ENCODE data around the gene SPON1. TPM values are rescaled to one million over a fixed set of nuclear protein-coding genes. Genes with fewer than 3 reads are reported as not detected.
A peak's percentile ranks its signal among the peaks of the same experiment; 100 is the strongest.
"Not testable (repeated sequence)": the region's sequence is repeated elsewhere in the genome, so short reads cannot be mapped to it uniquely, and the experiment has no call there.

The SPON1 gene
- total RNA-seq, 1 donor from 2014 or later: 2.9 TPM

- DNase-seq (ENCODE audit: low read depth): no peak
Measured at GRCh38 chr11:13983081-13983751, 20.7 kb downstream of the SPON1 start.

DNA sequence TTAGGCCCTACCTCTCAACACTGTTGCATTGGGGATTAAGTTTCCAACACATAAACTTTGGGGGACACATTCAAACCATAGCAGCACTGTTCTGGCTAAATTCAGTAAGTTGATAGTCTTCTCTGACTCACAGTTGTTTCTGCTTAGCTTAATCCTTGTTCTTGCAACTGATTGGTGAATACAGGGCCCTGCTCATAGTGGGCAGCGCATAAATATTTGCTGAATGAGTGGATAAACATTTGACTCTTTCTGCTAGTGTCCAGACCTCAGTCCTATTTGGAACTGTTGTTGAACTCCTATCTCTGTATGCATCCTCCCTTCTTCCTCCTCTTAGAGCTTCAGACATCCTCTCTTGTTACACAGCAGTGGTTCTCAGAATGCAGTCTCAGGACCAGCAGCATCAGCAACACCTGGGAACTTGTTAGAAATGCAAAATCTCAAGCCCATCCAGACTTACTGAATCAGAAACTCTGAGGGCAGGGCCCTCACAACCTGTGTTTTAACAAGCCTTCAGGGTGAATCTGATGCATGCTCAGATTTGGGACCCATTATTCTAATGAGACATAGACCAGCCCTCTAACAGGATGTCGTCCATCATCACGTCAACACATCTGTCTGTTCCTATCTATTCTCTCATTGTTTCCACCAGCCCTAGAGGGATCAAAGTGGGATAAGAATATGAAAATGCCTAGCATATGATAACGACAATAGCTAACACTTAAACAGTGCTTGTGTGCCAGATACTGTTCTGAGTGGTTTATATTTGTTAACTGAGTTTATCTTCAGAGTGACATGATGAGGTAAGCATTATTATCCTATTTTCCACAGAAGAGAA, 22.3 kb downstream of the SPON1 start:
- DNase-seq (ENCODE audit: low read depth): no peak

GRCh38 chr11:13986695-13987094, 24.2 kb downstream of the SPON1 start:
- not testable (repeated sequence) for DNase-seq (ENCODE audit: low read depth)

DNA sequence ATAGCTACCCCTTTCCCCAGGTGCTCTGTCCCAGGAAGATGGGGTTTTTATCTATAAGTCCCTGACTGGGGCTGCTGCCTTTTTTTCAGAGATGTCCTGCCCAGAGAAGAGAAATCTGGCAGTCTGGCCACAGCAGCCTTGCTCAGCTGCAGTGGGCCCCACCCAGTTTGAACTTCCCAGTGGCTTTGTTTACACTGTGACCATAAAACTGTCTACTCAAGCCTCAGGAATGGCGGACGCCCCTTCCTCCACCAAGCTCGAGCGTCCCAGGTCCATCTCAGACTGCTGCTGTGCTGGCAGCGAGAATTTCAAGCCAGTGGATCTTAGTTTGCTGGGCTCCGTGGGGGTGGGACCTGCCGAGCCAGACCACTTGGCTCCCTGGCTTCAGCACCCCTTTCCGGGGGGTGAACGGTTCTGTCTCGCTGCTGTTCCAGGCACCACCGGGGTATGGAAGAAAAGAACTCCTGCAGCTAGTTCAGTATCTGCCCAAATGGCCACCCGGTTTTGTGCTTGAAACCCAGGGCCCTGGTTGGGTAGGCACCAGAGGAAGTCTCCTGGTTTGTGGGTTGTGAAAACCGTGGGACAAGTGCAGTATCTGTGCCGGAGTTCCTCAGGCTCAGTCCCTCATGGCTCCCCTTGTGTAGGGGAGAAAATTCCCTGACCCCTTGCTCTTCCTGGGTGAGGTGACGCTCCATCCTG, 29.8 kb downstream of the SPON1 start:
- DNase-seq (ENCODE audit: low read depth): peak; percentile 58

GRCh38 chr11:13993096-13993765, 30.7 kb downstream of the SPON1 start:
- DNase-seq (ENCODE audit: low read depth): no peak

DNA sequence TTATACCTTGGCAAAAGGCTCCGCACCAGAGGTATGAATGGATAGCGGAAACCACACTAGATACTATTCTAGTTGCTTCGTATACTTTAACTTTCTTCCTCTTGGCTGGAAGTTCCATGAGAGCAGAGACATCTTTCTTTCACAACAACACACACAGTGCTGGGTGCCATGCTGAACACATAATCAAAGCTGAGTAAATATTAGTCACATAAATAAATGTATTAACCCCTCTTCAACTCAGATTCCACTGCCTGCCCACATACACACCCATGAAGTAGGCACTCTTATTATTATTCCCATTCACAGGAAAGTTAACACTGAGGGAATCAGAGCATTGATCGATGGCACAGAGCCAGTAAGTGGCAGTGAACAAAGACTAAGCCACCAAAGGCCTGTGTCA, 35.4 kb downstream of the SPON1 start:
- no peak for DNase-seq (ENCODE audit: low read depth)

DNA sequence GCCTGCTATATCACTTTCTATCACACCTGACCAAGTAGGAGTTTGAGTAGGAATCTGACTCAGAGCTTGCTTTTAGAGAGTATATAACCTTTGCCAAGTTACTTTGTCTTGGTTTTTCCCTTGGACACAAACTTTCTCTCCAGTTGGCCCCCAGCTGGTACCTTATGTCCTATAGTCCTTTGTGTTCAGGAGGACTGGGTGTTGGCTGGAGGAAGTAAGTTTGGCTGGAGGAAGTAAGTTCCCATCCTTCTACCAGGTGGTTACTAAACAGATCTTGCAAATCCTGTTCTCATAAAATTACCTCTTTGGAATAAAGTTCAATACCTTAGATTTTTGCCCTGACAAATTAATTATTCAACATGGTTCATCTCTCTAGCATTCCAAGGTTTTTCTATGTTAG, 37.2 kb downstream of the SPON1 start:
- DNase-seq (ENCODE audit: low read depth): no peak

- DNase-seq (ENCODE audit: low read depth): no peak
Measured at GRCh38 chr11:14001597-14001996, 39.1 kb downstream of the SPON1 start.

- no peak for DNase-seq (ENCODE audit: low read depth)
Measured at GRCh38 chr11:14007566-14007965, 45.0 kb downstream of the SPON1 start.

- DNase-seq (ENCODE audit: low read depth): no peak
Measured at GRCh38 chr11:14010665-14011064, 48.1 kb downstream of the SPON1 start.

DNA sequence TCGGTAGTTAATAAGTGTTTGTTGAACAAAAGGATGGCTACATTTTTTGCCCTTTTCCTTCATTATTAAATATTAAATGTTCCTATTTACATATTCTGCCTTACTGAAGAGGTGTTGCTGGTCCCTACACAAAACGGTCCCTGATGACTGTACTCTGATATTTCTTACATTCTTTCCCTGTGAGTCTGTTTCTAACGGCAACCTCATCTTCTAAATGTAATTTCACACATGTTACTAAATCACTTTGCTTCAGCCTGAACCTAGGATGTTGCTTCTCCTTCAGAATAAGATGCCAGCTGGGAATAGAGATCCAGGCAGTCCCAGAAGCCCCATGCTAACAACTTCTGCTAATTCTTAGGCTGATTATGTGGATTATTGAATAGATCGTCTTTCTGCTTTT, 50.3 kb downstream of the SPON1 start:
- no peak for DNase-seq (ENCODE audit: low read depth)

DNA sequence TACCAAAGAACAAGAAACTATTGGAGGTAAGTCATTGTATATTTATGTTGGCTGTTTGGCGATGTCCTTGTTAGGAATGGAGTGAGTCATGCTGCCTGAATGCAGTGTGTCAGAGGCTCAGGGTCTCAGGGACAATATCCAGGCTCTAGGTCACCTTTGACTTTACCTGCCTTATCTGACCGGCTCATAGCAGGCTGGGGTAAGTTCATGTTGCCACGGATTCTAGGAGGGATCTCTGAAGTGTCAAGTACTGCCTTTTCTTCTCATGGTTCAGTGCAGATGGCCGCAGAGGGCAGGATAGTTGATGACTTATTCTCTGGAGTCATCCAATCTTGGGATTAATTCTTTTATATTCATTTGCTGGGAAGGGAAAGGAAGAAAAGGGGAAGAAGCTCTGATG, 53.2 kb downstream of the SPON1 start:
- peak; percentile 91 for DNase-seq (ENCODE audit: low read depth)

DNA sequence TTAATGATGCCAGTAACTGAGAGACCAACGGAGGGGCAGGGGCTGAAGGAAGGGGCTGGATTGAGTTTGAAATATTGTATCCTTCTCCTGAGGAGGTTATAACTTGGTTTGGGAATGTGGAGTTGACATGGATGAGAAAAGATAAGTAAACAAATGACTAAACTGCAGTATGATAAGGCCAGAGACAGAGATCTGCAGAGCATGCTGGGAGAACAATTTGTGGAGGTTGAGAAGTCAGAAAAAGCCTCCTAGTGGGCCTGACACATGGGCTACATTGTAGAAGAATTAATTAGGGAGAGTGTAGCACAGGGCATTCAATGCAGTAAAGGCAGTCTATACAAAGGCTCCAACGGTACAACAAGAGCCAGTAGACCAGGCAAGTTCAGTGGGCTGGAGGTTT, 55.9 kb downstream of the SPON1 start:
- peak; percentile 14 for DNase-seq (ENCODE audit: low read depth)

DNA sequence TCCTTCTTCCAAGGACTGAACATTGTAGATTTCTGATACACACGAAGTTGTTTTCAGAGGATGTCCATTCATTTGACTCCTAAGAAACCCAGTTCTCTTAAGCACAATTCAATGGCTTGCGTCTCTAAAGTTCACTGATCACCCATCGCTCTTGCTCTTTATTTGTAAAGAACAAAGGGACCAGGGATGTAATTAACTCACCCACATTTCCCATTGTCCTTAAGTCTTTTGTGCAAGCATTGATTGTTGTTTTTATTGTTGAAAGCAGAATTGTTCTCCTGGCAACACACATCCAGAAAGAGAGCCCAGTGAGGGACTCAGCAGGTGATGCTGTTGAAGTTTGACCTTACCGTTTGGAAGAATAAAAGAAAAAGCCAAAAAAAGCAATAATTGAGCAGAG, 59.2 kb downstream of the SPON1 start:
- DNase-seq (ENCODE audit: low read depth): no peak

DNA sequence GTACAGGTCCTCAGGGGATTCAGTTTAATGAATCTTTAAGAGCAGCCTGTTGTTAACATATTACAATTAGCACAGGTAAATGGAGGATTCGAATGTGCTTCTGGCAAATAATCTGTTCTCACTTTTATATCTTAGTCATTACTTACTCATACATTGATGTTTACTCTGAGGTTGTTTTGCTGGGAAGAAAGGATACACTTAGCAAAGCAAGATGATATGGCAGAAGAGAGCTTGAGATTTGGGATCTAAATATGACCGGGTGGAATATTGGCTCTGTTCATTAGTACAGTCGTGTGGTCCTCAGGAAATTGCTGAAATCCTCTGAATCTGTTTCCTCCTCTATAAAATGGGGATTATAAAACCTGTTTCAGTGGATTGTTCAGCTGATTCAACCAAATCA, 59.7 kb downstream of the SPON1 start:
- peak; percentile 43 for DNase-seq (ENCODE audit: low read depth)

- DNase-seq (ENCODE audit: low read depth): peak; percentile 25
Measured at GRCh38 chr11:14022821-14023220, 60.3 kb downstream of the SPON1 start.

- no peak for DNase-seq (ENCODE audit: low read depth)
Measured at GRCh38 chr11:14026961-14027360, 64.4 kb downstream of the SPON1 start.

DNA sequence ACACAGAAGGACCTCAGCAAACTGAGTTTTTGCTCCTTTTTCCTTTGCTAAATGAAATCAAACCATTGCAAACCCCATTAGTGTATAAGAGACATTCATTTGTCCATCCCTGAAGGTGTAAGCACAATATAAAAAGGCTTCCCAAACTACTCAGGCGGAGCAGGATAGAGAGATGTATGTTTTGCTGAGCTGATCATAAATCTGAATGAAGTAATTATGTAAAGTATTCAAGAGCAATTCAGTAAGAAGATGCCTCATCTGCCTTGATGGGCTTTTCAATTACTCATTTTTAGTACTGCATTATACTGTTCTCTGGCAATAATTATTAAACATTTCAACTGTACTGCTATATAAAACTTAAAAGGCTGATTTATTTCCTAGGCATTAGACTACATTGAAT, 65.0 kb downstream of the SPON1 start:
- DNase-seq (ENCODE audit: low read depth): no peak

DNA sequence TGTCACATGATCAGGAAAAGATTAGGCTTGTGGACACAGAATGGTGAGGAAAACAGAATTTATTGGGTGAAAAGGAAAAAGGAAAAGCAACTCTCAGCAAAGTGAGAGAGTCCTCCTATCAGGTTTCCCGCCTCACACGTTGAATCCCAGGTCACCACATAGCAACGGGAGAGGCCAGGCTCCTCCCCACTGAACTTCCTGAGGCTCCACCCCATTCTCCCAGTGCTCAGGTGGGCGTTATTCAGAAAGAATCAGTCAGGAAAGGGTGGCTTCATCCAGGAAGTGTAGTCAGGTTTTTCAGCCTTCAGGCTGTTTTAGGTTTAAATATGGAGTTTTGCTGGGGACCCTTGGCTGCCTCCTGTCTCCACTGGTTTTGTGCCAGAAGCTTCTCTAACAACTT, 66.9 kb downstream of the SPON1 start:
- no peak for DNase-seq (ENCODE audit: low read depth)

DNA sequence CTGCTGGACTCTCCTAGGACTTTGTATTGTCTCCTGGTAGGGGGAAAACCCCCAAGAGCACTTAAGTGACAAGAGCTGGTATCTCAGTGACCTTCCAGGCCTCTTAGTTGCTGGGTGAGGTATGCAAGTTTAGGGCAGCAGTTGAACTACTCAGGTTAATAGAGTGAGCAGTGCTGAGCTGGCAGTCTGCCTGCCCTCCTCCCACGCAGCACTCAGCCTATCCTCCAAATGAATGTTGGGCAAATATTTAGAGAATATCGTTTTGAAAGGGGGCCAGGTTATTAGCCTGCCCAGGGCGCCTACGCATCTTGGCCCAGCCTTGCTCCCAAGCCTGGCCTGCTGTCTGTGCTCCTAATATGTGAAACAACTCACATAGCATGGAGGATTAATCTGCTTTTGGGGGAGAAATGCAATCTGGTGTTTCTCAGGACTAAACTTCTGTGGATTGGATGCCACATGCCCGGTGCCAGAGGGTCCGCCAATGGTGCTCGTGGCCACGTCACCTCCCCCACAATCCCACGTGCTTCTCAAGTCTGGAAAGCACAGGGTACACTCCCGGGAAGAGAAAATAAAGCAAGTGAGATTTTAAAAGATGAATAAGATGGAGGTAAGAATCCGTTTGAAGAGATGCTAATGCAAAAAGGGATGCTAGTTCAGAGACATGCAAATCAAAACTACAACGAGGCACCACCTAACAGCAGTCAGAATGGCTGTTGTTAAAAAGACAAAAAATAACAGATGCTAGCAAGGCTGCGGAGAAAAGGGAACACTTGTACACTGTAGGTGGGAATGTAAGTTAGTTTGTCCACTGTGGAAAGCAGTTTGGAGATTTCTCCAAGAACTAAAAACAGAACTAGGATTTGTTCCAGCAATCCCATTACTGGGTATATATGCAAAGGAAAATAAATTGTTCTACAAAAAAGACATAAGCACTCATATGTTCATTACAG, 67.7 kb downstream of the SPON1 start:
- DNase-seq (ENCODE audit: low read depth): peak; percentile 80

DNA sequence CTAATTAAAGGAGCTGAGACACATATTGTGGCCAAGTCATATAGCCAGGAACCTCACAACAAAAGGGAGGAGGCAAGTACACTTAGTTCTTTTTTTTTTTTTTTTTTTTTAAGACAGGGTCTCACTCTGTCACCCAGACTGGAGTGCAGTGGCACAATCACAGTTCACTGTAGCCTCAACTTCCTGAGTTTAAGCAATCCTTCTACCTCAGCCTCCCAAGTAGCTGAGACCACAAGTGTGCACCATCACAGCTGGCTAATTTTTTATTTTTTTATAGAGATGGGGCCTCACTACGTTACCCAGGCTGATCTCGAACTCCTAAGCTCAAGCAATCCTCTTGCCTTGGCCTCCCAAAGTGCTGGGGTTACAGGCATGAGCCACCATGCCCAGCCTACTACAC, 73.0 kb downstream of the SPON1 start:
- not testable (repeated sequence) for DNase-seq (ENCODE audit: low read depth)

All from renal cortical epithelial cell (primary cell).